GM21390 (cell line): ENCODE results near the gene CYB561D1.
A peak's percentile ranks its signal among the peaks of the same experiment; 100 is the strongest.
"Not testable (repeated sequence)": the region's sequence is repeated elsewhere in the genome, so short reads cannot be mapped to it uniquely, and the experiment has no call there.

Experiments used
- ATAC-seq: cut with Tn5 transposase; IDR thresholded peaks from one replicate; pipeline ENCODE4 v1.9.1; 2021; ENCODE audit not compliant: unreplicated experiment

The CYB561D1 gene, protein sequence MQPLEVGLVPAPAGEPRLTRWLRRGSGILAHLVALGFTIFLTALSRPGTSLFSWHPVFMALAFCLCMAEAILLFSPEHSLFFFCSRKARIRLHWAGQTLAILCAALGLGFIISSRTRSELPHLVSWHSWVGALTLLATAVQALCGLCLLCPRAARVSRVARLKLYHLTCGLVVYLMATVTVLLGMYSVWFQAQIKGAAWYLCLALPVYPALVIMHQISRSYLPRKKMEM

DNA sequence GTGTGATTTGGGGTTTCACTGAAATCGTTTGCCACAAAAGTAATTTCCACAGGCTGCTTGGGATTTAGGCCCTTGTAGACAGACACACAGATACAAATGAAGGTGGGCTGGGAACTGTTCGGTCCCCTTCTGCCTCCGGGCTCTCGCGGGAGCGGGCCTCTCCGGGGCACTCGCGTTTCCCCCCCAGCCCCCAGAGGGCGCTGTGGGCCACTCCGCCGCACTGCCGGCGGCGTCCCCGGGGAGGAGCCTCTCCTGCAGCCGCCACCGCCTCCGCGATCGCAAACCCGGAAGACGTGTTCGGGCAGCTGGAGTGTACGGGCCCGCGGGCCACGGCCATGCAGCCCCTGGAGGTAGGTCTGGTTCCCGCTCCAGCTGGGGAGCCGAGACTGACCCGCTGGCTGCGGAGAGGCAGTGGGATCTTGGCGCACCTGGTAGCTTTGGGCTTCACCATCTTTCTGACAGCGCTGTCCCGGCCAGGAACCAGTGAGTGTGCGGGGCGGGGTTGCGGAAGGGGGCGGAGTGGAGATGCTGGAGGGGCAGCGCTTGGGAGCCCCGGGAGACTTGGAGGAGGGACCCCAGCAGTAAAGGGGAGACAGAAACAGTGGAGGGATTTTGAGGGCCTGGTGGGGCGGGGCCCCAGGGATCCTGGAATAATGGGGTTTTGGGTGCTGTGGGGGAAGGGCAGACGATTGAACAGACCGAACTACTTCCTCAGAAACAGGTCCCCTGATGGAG lies at the start of gene CYB561D1:
Gene CYB561D1 (plus strand): TSS at position 290 of the 735 bp plus-strand sequence. CDS start 46 bp downstream, at position 336.
- ATAC-seq = peak; percentile 81

DNA sequence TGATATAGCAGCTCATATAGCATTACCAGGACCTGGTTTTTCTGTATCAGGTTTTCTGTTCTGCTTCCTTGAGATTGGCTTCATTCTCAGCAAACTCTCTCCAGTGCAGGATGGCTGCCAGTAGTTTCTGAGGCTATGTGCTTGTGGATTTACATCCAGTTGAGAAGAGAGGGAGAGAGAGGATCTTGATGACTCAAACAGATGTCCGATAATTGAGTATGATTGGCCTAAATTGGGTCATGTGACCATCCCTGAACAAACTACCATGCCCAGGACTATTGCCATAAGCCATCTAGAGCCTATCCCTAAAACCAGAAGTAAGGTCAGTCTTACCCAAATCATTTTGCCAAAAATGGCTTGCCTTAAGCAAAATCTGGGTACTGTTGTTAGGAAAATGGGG lies 49.5 kb upstream of the CYB561D1 start:
- no peak for ATAC-seq

DNA sequence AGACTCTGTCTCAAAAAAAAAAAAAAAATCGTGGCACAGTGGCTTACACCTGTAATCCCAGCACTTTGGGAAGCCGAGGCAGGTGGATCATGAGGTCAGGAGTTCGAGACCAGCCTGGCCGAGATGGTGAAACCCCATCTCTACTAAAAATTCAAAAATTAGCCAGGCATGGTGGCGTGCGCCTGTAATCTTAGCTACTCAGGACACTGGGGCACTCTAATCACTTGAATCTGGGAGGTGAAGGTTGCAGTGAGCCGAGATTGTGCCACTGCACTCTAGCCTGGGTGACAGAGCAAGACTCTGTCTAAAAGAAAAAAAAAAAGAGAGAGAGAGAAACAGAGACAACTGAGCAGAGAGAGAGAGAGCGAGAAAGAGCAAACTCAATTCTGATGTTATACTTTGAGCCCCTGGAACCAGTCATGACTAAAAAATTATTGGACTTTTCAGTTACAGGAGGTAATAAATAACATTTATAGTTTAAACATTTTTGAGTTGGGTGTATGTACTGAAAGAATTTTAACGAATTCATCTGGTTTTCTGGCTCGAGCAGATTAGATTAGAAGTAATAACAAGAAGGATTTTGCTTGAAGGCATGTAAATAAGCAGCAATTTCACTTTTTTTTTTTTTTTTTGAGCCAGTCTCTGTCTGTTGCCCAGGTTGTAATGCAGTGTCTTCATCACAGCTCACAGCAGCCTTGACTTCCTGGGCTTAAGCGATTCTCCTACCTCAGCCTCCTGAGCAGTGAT lies 47.8 kb upstream of the CYB561D1 start:
- not testable (repeated sequence) for ATAC-seq

DNA sequence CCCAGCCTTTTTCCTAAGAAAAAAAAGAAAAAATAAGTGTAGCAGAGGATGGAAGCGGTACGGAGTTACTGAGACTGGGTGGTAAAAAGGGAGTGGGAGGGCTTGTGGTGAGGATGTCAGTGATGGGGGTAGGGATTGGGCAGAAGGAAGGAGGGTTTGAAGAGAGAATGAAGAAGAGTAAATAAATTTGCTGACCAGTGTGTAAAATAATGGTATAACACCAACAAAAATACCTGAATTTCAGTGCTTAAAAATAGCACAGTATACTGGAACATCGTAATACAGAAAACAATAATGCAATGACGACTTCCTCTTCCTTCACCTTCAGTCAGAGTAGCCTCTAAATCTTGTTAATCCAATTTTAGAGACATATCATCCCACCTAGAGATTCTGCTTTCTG lies 46.4 kb upstream of the CYB561D1 start:
- ATAC-seq = no peak

DNA sequence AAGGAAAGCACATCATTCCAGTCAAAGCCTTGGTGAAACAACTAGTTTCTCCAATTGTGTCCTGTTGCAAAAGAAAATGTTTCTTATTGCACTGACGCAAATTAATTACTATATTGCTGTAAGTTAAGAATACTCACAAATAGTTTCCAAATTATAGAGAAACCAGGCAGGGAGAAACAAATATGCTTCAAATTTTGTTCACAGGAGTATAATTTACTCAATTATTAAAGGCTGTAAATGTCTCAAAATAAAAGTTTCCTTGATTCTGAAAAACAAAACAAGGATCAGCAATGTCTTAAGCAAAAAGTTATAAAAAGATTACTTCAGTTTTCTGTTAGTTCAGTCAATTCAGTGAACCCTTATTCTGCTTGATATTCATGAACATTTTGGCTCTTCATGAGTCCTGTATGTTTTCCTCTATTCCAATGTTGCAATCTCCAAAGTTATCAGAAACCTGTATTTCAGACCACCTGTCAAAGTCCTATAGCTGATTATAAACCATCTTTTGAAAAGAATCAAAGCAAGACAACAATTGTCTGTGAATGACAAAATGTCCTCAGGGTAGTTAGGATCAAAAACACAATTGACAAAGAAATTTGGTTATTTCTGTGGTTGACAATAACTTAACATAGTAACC lies 39.3 kb upstream of the CYB561D1 start:
- no peak for ATAC-seq

DNA sequence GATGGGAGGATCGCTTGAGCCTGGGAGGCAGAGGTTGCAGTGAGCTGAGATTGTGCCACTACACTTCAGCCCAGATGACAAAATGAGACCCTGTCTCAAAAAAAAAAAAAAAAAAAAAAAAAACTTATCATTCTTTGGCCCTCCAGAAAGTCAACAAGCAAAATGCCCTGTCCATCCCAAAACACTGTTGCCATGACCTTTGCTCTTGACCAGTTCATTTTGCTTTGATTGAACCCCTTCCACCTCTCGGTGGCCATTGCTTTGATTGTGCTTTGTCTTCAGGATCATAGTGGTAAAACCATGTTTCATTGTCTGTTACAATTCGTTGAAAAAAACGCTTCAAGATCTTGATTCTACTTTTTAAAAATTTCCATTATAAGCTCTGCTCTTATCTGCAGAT lies 36.1 kb upstream of the CYB561D1 start:
- ATAC-seq = no peak

DNA sequence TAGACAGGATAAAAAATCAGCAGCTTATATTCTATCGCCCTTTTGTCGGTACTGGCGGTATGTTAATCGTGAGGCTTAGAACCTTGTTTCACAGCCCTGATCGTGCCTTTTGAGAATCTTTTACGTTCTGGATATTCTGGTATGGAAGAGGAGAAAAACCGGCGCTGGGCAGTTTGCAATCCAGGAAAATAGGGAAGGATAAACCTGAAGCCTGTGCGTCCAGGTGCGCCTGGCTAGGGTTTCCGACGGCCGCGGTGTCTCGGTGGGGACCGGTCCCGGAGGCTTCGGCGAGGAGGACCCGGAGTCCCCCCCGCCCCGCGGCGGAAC lies 27.8 kb upstream of the CYB561D1 start:
- ATAC-seq = no peak

DNA sequence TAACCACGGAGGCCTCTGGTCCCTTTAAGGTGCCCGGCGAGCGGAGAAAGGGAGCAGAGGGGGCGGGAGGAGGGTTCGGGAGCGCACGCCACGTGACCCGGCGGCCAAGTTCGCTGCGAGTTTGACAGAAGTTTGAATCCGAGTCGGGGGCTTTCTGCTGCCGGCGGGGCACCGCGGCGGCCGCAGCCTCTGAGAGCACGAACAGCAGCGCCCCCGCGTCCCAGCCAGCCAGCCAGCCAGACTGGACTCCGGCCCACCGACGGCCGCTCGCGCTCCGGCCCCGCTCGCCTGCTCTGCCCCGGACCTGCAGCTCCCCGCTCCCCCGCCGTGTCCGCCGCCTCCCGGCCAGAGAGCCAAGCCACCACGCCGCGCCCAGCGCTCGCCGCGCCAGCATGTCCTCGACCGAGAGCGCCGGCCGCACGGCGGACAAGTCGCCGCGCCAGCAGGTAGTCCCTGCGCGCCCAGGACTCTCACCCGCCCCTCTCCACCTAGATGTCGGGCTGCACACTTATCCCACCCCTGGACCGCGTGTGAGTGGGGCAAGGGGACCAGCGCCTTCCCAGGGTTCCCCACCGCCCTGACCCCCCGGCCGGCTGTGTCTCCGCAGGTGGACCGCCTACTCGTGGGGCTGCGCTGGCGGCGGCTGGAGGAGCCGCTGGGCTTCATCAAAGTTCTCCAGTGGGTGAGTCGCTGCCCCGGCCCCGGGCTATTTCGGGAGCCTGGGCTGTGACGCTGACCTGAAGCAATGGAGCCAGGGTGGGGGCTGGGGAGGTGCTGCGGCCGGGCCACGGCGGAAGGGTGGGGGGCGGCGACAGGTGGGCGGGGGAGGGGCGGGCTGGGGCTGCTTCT lies 27.2 kb upstream of the CYB561D1 start, which contains the start of gene SYPL2:
Gene SYPL2 (plus strand): TSS at position 95 of the 849 bp plus-strand sequence. CDS start 298 bp downstream, at position 393.
- ATAC-seq = no peak

DNA sequence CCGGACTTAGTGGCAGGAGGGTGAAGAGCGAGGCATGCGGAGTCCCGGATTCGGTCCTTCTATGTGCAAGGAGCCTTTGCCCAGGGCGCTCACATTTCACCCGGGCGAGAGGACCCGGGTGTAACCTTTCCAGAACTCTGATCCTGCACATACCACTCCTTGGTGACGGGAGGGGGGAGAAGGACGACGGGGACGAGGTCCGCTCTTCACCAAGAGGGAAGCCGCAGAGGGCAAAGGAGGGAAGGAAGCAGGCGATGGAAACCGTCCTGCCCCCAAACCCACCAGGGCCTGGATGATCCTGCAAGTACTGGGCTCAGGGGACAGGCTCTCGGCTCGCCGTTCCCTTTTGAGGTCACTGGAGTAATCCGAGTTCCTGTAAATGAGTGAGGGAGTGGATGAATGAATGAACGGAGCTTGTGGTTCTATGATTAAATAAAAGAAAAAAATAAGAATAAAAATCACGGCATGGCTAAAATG lies 26.6 kb upstream of the CYB561D1 start:
- ATAC-seq = no peak

DNA sequence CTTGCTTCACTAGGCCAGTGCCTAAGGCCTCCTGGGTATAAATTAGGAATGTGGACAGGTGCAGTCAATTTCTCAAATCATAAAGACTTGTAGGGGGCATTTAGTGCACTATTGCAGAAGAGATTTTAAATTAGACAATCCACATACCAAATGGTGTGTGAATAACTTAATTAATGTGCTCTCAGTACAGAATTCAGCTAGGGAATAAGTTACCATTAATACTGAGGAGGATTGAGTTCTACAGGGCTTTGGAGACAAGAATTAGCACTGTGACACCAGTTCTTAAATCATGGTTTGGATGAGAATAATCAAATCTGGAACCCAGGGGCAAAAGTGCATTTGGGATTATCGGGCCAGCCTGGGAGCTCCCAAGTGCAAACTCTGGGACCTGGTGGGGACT lies 25.8 kb upstream of the CYB561D1 start:
- no peak for ATAC-seq

DNA sequence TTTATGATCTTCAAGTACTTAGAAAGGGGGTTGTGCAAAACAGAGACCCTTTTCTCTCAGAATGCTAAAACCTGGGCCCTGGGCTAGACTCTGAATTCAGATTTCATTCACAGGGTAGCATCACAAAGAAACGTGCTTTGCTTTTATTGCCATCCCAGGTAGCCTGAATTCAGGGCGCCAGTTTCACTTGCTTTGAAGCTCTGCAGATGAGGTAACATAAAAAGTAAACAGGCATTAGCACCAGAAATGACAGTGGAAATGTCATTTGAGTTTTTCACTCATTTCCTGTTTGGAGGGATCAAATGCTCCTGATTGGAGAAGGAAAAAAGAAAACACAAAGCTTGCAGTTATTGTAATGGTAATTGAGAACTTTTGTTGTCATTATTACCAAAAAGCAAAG lies 25.0 kb upstream of the CYB561D1 start:
- no peak for ATAC-seq

DNA sequence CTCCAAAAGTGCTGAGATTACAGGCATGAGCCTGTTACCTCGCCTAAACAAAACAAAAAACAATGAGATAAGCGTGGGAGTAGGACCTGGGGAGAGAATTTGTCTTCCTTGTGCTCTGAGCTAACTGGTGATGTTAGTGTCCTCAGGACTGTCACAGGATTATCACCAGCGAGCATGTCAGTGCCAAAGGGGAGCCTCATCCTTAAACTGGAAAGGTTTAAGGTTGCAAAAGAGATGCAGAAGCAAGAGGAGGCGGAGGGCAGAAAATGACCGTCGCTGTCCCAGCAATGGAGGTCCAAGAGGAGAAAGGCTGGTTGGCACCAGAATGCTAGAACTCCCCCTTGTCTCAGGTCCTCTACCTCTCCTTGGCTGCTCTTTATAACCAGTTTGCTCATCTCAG lies 23.6 kb upstream of the CYB561D1 start:
- ATAC-seq = no peak

DNA sequence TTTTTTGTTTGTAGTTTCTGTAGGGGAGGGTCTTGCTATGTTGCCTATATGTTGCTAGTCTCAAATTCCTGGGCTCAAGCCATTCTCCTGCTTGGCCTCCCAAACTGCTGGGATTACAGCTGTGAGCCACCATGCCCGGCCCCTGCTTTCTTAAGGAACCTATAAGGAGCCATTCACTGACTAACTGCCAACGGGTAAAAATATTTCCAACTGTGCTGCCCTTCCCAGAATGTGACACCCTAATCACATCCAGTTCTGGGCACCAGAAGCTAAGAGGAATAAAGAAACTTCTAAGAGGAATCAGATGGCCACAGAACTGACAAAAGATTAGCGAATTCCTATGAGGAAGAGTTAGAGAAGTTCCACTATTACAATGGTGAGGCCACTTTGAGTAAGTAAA lies 21.1 kb upstream of the CYB561D1 start:
- ATAC-seq = no peak

DNA sequence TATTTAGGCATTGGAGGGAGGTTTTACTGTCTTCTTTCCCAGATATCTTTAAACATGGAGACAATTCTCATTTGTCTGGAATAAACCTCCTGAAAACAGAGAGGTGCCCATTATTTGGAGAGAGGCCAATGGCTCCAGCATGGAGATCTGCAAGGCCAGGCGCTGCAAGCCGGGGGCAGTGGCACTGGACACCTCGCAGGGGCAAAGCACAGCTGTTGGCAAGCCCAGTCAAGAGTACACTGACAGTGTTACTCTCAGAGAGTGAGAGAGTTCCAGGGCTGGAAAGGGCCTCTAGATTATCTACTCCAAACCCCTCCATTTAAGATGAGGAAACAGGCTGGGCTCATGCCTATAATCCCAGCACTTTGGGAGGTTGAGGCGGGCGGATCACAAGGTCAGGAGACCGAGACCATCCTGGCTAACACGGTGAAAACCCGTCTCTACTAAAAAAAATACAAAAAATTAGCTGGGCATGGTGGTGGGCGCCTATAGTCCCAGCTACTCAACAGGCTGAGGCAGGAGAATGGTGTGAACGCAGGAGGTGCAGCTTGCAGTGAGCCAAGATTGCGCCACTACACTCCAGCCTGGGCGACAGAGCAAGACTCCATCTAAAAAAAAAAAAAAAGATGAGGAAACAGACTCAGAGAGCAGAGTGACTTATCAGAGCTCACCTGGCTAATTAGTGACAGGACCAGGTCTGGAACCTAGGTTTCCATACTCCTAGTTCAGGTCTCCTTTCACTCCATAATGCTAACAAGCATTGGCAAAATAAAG lies 20.4 kb upstream of the CYB561D1 start:
- ATAC-seq = not testable (repeated sequence)

DNA sequence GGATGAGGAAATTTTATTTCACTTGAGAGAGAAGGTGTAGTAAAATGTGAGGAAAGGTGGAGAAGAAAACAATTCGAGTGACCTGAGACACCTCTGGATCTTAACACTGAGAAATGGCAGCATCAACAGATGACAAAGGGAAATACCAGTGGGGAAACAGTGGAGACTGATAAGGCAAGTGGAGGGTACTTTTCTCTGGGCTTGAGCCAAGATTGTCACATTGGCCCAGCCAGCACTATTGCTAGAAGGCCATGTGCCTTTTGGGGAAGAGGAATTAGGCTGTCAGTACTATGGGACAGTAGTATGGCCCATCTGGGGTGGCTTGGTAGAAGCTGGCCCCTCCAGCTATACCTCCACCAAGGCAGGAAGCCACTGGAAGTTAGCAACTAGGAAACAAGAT lies 19.2 kb upstream of the CYB561D1 start:
- no peak for ATAC-seq

DNA sequence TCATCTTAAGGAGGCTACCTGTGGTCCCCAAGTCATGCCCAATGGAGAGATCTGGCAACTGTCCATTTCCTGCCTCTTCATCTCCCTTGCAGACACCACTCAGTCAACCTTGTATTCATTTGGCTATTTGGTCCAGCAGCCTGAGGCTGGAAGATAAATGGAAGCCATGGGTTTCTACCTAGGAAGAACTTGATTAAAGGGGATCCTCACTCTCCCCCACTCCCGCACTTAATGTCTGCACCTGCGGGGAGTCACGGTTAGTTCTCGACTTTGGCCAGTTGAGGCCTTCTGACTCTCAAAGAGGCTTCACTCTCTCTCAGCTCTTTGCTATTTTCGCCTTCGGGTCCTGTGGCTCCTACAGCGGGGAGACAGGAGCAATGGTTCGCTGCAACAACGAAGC lies 18.6 kb upstream of the CYB561D1 start:
- ATAC-seq = no peak

DNA sequence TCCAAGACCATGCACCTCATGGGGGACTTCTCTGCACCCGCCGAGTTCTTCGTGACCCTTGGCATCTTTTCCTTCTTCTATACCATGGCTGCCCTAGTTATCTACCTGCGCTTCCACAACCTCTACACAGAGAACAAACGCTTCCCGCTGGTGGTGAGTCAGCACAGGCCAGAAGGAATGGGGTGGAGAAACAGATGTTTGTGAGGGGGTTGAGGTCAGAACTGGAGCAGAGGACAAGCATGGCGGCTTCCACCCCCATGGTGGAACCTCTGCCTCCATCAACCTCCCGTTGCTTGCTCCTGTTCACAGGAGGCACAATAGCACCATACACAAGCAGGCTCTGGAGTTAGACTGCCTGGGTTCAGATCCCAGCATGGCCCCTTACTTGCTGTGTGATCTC lies 17.1 kb upstream of the CYB561D1 start:
- ATAC-seq = no peak

DNA sequence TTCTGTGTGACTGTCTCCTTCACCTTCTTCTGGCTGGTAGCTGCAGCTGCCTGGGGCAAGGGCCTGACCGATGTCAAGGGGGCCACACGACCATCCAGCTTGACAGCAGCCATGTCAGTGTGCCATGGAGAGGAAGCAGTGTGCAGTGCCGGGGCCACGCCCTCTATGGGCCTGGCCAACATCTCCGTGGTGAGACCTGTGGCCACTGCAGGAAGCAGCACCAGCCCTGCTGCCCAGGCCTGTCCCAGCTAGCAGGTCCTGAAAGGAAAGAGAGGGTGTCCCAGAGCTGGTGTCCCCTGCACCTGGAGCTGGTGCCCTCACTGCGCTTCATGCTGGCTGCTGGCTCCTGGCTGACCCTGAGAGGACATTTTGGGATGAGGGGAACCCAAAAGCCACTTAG lies 16.1 kb upstream of the CYB561D1 start:
- no peak for ATAC-seq

DNA sequence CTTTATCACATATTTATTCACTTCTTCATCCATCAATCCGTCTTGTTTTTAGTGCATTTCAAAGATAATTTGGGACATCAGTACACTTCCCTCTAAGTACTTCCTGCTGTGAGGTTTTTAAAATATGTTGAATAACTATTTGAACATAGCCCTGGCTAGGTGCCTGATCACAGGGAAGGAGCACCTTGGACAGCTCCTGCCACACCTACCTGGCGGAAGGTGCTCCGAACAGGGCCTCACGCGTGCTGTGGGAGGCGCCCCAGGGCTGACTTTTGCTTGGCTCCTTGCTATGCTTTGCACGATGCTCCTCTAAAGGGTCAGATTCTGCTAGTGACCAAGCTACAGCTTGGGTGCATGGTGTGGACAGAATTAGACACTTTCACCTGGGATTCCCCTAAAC lies 15.1 kb upstream of the CYB561D1 start:
- no peak for ATAC-seq

DNA sequence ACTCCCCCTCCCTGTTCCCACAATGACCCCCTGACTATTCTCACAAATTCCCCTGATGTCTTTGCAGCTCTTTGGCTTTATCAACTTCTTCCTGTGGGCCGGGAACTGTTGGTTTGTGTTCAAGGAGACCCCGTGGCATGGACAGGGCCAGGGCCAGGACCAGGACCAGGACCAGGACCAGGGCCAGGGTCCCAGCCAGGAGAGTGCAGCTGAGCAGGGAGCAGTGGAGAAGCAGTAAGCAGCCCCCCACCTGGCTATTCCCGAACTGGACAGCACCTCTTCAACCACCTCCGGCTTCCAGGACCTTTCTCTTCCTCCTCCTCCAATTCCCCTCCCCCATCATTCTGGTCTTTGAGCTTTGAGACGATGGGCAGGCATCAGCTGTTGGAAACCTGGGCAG lies 14.6 kb upstream of the CYB561D1 start:
- no peak for ATAC-seq
